ENCODE results near the gene PKMYT1.

Gene PKMYT1

DNA sequence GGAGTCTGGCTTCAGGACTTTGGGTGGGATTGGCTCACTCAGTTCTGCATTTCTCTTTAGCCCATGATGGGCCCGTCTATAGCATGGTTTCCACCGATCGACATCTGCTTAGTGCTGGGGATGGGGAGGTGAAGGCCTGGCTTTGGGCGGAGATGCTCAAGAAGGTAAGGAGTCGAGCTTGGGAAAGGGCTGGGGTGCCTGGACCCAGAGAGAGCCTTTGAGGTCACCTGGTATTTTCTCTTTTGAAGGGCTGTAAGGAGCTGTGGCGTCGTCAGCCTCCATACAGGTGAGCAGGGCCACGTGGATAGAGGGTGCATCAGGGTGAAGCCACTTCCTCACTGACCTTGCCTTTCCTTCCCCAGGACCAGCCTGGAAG lies 45.7 kb upstream of the PKMYT1 start:
- no peaks in the 10 kb centered on the region for H3K9me3 ChIP-seq (ENCODE audit: insufficient read depth, low read length)
- no peaks in the 10 kb centered on the region for H3K9me2 ChIP-seq (replicated peaks; ENCODE audit: insufficient read depth, low read length)
- no peak overlapping the region for H3K4me2 ChIP-seq (ENCODE audit: low read depth, low read length, poor library complexity, severe bottlenecking)
- no peaks in the 10 kb centered on the region for H3K36me3 ChIP-seq (ENCODE audit: low read length)
- TF ChIP-seq, protein P1, sequence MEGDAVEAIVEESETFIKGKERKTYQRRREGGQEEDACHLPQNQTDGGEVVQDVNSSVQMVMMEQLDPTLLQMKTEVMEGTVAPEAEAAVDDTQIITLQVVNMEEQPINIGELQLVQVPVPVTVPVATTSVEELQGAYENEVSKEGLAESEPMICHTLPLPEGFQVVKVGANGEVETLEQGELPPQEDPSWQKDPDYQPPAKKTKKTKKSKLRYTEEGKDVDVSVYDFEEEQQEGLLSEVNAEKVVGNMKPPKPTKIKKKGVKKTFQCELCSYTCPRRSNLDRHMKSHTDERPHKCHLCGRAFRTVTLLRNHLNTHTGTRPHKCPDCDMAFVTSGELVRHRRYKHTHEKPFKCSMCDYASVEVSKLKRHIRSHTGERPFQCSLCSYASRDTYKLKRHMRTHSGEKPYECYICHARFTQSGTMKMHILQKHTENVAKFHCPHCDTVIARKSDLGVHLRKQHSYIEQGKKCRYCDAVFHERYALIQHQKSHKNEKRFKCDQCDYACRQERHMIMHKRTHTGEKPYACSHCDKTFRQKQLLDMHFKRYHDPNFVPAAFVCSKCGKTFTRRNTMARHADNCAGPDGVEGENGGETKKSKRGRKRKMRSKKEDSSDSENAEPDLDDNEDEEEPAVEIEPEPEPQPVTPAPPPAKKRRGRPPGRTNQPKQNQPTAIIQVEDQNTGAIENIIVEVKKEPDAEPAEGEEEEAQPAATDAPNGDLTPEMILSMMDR (IDR thresholded peaks at IDR 0.05; ENCODE audit: insufficient read depth, low read length, poor library complexity, severe bottlenecking): no peak
- no peak for TF ChIP-seq EZH2phosphoT487 (conservative IDR thresholded peaks at IDR 0.05; ENCODE audit: low read length)
- no peak overlapping the region for H3K9ac ChIP-seq (ENCODE audit: low read length)
- no peaks in the 10 kb centered on the region for H3K79me2 ChIP-seq (ENCODE audit: insufficient read depth, low read length)
- H4K20me1 ChIP-seq (ENCODE audit: low read depth, low read length): no peaks in the 10 kb centered on the region
- H3K27ac ChIP-seq (ENCODE audit: low read depth, low read length): no peak overlapping the region
- no peaks in the 10 kb centered on the region for H3K27me3 ChIP-seq (ENCODE audit: low read length)
- H3K4me3 ChIP-seq (ENCODE audit: insufficient read depth, low read length, poor library complexity, severe bottlenecking): no peak overlapping the region
- no peak overlapping the region for H2AFZ ChIP-seq (ENCODE audit: low read depth, low read length, severe bottlenecking)
- H3F3A ChIP-seq (ENCODE audit: insufficient read depth): peaks cover 18% of the 10 kb centered on the region

DNA sequence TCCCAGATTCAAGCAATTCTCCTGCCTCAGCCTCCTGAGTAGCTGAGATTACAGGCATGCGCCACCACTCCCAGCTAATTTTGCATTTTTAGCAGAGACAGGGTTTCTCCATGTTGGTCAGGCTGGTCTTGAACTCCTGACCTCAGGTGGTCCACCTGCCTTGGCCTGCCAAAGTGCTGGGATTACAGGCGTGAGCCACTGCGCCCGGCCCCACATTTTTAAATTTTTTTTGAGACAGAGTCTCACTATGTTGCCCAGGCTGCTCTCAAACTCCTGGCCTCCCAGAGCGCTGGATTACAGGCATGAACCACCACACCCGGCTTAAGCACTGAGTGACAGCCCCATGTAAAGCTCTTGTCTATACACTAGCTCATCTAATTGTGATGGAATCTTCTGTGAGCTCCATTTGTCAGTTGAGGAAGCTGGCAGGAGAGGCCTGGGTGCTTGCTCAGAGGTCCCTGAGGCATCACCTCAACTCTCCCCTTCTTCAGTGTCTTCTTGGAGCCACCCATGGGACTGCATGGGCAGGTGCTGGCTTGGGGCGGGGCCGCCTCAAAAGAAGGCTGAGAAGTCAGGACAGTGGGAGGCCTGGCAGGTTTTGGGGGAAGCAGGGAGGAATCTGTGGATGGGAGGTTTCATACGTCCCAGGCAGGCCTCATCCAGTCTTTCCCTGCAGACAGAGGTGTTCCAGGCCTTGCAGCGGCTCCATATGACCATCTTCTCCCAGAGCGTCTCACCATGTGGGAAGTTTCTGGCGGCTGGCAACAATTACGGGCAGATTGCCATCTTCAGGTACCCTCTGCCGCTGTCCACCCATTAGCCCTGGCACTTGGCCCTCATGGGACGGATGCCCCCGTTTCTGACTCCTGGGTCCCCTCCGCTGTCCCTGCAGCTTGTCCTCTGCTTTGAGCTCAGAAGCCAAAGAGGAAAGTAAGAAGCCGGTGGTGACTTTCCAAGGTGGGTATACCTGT lies 45.1 kb upstream of the PKMYT1 start:
- no peaks in the 10 kb centered on the region for H3K27me3 ChIP-seq (ENCODE audit: low read length)
- H3K9me3 ChIP-seq (ENCODE audit: insufficient read depth, low read length): no peaks in the 10 kb centered on the region
- no peak overlapping the region for H3K4me3 ChIP-seq (ENCODE audit: insufficient read depth, low read length, poor library complexity, severe bottlenecking)
- peaks cover 18% of the 10 kb centered on the region for H3F3A ChIP-seq (ENCODE audit: insufficient read depth)
- TF ChIP-seq, protein P1 (IDR thresholded peaks at IDR 0.05; ENCODE audit: insufficient read depth, low read length, poor library complexity, severe bottlenecking): no peak
- no peak for TF ChIP-seq EZH2phosphoT487 (conservative IDR thresholded peaks at IDR 0.05; ENCODE audit: low read length)
- no peak overlapping the region for H3K27ac ChIP-seq (ENCODE audit: low read depth, low read length)
- H3K9ac ChIP-seq (ENCODE audit: low read length): no peak overlapping the region
- no peak overlapping the region for H2AFZ ChIP-seq (ENCODE audit: low read depth, low read length, severe bottlenecking)
- peak overlapping the region; percentile 97 for H3K4me2 ChIP-seq (ENCODE audit: low read depth, low read length, poor library complexity, severe bottlenecking)
- H3K79me2 ChIP-seq (ENCODE audit: insufficient read depth, low read length): no peaks in the 10 kb centered on the region
- H3K9me2 ChIP-seq (replicated peaks; ENCODE audit: insufficient read depth, low read length): no peaks in the 10 kb centered on the region
- no peaks in the 10 kb centered on the region for H3K36me3 ChIP-seq (ENCODE audit: low read length)
- no peaks in the 10 kb centered on the region for H4K20me1 ChIP-seq (ENCODE audit: low read depth, low read length)

DNA sequence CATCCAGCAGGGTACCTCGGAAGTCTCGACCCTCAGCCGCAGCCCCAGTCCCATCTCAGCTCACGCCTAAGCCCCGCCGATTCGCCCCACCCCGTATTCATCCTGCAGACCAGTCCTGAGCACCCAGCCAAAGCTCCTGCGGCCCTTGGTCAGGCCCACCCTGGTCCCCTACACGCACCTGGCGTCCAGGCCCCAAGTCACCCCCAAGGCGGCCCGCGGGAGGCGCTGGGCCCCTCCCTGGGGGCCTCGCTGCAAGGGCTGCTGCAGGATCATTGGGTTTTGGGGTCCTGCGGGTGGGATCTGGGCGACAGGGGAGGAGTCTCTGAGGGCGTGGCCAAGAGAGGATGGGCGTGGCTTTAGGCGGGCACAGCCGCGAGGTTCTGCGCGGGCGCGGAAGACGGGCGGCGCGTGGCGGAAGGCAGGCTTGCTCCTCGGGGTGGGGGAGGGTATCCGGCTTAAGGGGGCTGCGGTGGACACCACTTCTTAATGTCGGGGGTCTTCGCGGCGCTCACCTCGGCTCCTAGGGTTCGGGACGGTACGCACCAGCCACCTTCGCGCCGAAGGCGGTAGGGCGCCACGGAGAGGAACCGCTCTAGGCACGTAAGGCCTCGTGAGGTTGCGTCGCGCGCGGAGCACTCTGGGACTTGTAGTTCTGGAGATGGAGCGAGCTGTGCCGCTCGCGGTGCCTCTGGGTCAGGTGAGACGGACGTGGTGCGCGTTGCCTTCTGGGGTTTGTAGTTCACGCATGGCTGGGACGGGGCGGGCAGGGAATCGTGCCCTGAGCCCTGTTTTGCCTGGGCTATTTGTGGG lies 43.6 kb upstream of the PKMYT1 start, which contains the start of the genes HCFC1R1 and THOC6:
TSS of gene HCFC1R1 (minus strand) at position 274 of the 810 bp plus-strand sequence. CDS start at position 273, 1 bp downstream.
TSS of gene THOC6 (plus strand) at position 367 of the 810 bp plus-strand sequence. CDS start at position 659, 292 bp downstream.
- H4K20me1 ChIP-seq (ENCODE audit: low read depth, low read length): no peaks in the 10 kb centered on the region
- H2AFZ ChIP-seq (ENCODE audit: low read depth, low read length, severe bottlenecking): peak within 1 kb of the TSS; percentile 49
- TF ChIP-seq, protein P1 (IDR thresholded peaks at IDR 0.05; ENCODE audit: insufficient read depth, low read length, poor library complexity, severe bottlenecking): no peak
- TF ChIP-seq EZH2phosphoT487 (conservative IDR thresholded peaks at IDR 0.05; ENCODE audit: low read length): no peak

More for the DNA sequence above, 43.6 kb upstream of the PKMYT1 start, which contains the start of the genes HCFC1R1 and THOC6:
- Histone ChIP-seq H3K9me3 (ENCODE audit: insufficient read depth, low read length) (no peaks in the 10 kb centered on the region), H3K27me3 (ENCODE audit: low read length) (no peaks in the 10 kb centered on the region), H3K79me2 (ENCODE audit: insufficient read depth, low read length) (no peaks in the 10 kb centered on the region), H3K36me3 (ENCODE audit: low read length) (no peaks in the 10 kb centered on the region), H3K4me2 (ENCODE audit: low read depth, low read length, poor library complexity, severe bottlenecking) (peak within 1 kb of the TSS; percentile 97), H3K9me2 (replicated peaks; ENCODE audit: insufficient read depth, low read length) (no peaks in the 10 kb centered on the region), H3K9ac (ENCODE audit: low read length) (peak within 1 kb of the TSS; percentile 79), H3F3A (ENCODE audit: insufficient read depth) (peaks cover 18% of the 10 kb centered on the region), H3K4me3 (ENCODE audit: insufficient read depth, low read length, poor library complexity, severe bottlenecking) (peak within 1 kb of the TSS; percentile 73), H3K27ac (ENCODE audit: low read depth, low read length) (peak within 1 kb of the TSS; percentile 79)
